Measurements from ENCODE around the gene DGCR2. TPM values are rescaled to one million over a fixed set of nuclear protein-coding genes. Genes with fewer than 3 reads are reported as not detected.
"Not testable (repeated sequence)": the region's sequence is repeated elsewhere in the genome, so short reads cannot be mapped to it uniquely, and the experiment has no call there.

Gene DGCR2
- total RNA-seq, 2 experiments from 2014 or later = 30.5 to 34.2 TPM

DNA sequence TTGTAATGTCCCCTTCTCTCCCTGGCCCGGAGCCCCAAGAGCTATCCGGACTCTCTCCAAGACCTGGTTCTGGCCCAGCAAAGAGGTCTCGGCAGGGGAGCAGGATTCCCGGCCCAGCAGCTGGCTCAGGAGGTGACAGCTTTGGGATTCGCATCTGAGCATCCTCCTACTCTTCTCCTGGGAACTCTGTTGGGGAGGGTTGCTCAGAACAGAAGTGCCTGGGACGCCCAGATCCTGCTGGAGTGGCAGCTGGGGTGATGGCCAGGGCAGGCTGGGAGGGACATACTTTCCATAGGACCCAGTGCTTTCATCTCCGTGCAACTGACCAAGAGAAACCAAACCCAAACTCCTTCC lies 102.6 kb downstream of the DGCR2 start:
- H3K27me3 Mint-ChIP-seq (ENCODE audit: low read depth) = peaks cover 11% of the 10 kb centered on the region
- H3K9me3 Mint-ChIP-seq (ENCODE audit: insufficient read depth) = no peaks in the 10 kb centered on the region
- H3K27ac Mint-ChIP-seq = no peak overlapping the region
- CTCF ChIA-PET = no interaction called here
- no peak for ATAC-seq
- no peaks in the 10 kb centered on the region for H3K4me1 Mint-ChIP-seq (ENCODE audit: low read depth)
- DNase-seq = no peak
- H3K4me3 Mint-ChIP-seq = no peak overlapping the region
- H3K36me3 Mint-ChIP-seq (ENCODE audit: low read depth) = no peaks in the 10 kb centered on the region
- POLR2A ChIA-PET = no interaction called here

DNA sequence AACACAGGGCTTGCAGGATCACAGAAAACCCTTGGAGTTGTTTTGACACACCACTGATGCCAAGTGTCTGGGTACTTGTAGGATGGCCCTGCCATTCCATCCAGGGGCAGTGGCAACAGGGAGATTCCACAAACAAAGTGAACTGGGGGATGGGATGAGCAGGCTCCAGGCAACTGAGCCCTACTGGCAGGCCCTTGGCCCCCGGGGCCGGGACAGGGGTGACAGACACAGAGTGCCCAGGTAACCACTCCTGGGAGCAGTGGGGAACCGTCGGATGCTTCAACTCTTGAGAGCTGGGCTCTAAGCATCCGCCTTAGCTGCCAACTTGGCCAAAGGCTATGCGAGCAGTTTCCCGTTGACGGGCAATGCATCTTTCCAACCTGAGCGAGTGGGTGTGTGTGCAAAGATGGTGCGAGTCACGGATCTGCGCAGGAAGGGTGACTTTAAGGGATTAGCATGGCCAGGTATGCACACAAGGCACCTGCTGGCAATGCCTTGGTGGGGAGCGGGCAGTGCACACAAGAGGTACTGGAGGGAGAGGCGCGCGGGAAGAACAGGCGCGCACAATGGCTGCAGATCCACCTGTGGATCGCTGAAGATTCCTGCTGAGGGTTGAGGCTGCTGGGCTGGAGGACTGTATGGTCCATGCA lies 103.1 kb downstream of the DGCR2 start:
- DNase-seq (no peak), ATAC-seq (no peak)
- ChIA-PET CTCF (no interaction called here), POLR2A (no interaction called here)
- Mint-ChIP-seq H3K4me3 (no peak overlapping the region), H3K27ac (no peak overlapping the region), H3K9me3 (ENCODE audit: insufficient read depth) (no peaks in the 10 kb centered on the region), H3K36me3 (ENCODE audit: low read depth) (no peaks in the 10 kb centered on the region), H3K4me1 (ENCODE audit: low read depth) (no peaks in the 10 kb centered on the region), H3K27me3 (ENCODE audit: low read depth) (peaks cover 11% of the 10 kb centered on the region)

DNA sequence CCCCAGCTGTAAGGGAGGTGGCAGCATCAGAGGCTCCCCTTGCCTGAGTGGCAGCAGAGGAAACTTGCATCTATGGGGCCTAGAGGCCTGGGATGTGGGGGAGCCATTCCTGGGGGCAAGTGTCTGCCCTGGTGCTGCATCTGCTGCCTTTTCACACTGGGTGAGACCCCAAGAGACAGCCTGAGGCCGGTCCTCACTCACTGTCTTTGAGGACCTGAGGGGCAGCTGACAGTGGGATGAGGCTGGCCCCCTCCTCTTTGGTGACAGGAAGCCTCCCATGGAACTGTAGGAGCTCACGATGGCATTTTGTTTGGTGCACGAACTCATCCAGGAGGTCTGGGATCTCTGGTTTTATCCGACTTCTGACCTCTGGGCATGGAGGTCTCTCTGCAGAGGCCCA lies 104.0 kb downstream of the DGCR2 start:
- H3K9me3 Mint-ChIP-seq (ENCODE audit: insufficient read depth) = no peaks in the 10 kb centered on the region
- H3K4me3 Mint-ChIP-seq = no peak overlapping the region
- CTCF ChIA-PET = no interaction called here
- H3K27me3 Mint-ChIP-seq (ENCODE audit: low read depth) = peaks cover 11% of the 10 kb centered on the region
- no peak overlapping the region for H3K27ac Mint-ChIP-seq
- DNase-seq (no peak), ATAC-seq (no peak)
- H3K4me1 Mint-ChIP-seq (ENCODE audit: low read depth) = no peaks in the 10 kb centered on the region
- H3K36me3 Mint-ChIP-seq (ENCODE audit: low read depth) = no peaks in the 10 kb centered on the region
- POLR2A ChIA-PET = no interaction called here

DNA sequence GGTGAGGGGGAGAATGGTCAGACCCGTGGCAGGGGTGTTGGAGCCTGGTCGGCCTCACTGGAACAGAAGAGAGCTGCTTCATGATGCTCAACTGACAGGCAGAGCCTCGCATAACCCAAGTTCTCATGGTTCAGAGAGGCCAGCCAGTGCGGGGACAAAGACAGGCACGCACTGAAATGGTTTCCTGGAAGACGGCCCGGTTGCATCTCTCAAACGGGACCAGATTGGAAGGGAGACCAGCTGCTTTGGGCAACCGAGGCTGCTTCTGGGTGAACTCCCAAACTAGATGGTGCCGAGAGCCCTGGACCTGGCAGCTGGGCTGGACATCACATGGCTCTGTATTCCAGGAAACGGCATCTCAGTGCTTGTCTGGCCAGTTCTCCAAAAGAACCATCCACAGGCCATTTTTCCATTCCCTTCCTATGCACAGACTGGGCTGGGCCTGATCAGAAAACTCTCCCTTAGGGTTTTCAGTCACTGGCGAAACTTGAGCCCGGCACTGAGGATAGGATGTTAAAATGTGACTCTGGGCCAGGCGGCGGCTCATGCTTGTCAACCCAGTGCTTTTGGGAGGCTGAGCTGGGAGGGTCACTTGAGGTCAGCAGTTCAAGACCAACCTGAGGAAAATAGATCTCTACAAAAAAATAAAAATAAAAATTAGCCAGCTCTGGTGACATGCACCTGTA lies 106.0 kb downstream of the DGCR2 start:
- CTCF ChIA-PET = no interaction called here
- H3K27me3 Mint-ChIP-seq (ENCODE audit: low read depth) = peaks cover 12% of the 10 kb centered on the region
- ATAC-seq = no peak

DNA sequence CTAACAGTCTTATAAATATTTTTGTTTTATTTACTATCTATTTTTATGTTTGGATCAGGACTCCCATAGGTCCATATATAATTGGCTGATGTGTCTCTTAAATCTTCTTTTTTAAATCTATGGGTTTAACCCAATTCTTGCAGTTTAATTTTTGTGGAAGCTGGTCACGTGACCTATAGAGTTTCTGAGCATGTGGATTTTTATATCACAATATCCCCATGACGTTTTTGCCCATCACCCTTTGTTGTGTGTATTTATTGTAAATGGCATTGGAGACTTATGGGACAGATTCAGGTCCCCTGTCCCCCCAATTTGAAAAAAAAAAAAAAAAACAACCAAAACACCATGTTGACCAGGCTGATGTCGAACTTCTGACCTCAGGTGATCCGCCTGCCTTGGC lies 107.3 kb downstream of the DGCR2 start:
- no peaks in the 10 kb centered on the region for H3K36me3 Mint-ChIP-seq (ENCODE audit: low read depth)
- no peaks in the 10 kb centered on the region for H3K4me1 Mint-ChIP-seq (ENCODE audit: low read depth)
- peaks cover 13% of the 10 kb centered on the region for H3K27me3 Mint-ChIP-seq (ENCODE audit: low read depth)
- ChIA-PET CTCF (no interaction called here), POLR2A (no interaction called here)
- no peak for ATAC-seq
- no peak overlapping the region for H3K27ac Mint-ChIP-seq
- H3K9me3 Mint-ChIP-seq (ENCODE audit: insufficient read depth) = no peaks in the 10 kb centered on the region
- DNase-seq = no peak
- no peak overlapping the region for H3K4me3 Mint-ChIP-seq

More for the DNA sequence above, 106.0 kb downstream of the DGCR2 start:
- POLR2A ChIA-PET = no interaction called here
- H3K36me3 Mint-ChIP-seq (ENCODE audit: low read depth) = no peaks in the 10 kb centered on the region
- DNase-seq = no peak
- no peak overlapping the region for H3K4me3 Mint-ChIP-seq
- H3K4me1 Mint-ChIP-seq (ENCODE audit: low read depth) = no peaks in the 10 kb centered on the region
- no peaks in the 10 kb centered on the region for H3K9me3 Mint-ChIP-seq (ENCODE audit: insufficient read depth)
- no peak overlapping the region for H3K27ac Mint-ChIP-seq

DNA sequence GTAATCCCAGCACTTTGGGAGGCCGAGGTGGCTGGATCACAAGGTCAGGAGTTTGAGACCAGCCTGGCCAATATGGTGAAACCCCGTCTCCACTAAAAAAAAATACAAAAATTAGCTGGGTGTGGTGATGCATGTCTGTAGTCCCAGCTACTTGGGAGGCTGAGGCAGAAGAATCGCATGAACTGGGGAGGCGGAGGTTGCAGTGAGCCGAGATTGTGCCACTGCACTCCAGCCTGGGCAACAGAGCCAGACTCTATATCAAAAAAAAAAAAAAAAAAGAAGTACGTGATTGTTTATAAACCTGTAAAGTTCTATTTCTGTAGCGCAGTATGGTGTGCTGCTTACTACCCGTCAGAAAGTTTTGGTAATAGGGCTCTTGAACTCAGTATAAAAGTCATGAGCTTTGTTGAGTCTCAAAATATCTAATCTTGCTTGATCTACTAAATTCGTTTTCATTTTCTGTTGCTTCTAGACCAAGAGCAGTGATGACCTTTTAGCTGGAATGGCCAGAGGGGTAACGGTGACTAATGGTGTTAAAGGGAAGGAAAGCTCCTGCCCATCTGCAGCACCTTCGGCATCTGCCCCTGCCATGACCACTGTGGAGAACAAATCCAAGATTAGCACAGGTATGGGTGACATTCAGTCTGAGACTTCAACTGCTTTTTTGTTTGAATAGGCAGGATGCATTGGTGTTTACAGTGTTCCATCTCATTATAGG lies 108.2 kb downstream of the DGCR2 start:
- POLR2A ChIA-PET; H3K4me1 Mint-ChIP-seq (ENCODE audit: low read depth); H3K27me3 Mint-ChIP-seq (ENCODE audit: low read depth); H3K4me3 Mint-ChIP-seq; ATAC-seq; CTCF ChIA-PET; H3K27ac Mint-ChIP-seq; DNase-seq; H3K9me3 Mint-ChIP-seq (ENCODE audit: insufficient read depth); H3K36me3 Mint-ChIP-seq (ENCODE audit: low read depth): not testable (repeated sequence)

DNA sequence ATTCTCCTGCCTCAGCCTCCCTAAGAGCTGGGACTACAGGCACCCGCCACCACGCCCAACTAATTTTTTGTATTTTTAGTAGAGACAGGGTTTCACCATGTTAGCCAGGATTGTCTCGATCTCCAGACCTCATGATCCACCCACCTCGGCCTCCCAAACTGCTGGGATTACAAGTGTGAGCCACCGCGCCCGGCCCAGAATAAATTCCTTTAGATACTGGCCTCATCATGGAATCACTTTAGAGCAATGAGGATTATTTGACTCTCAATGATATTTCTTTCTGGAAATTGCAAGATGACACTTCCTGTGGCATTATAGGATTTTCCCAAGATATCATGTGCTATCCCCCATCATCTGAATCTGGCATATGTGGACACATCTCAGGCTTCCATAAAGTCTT lies 108.8 kb downstream of the DGCR2 start:
- H3K27me3 Mint-ChIP-seq (ENCODE audit: low read depth); CTCF ChIA-PET; H3K9me3 Mint-ChIP-seq (ENCODE audit: insufficient read depth); POLR2A ChIA-PET; DNase-seq; H3K27ac Mint-ChIP-seq; H3K4me1 Mint-ChIP-seq (ENCODE audit: low read depth); H3K36me3 Mint-ChIP-seq (ENCODE audit: low read depth); H3K4me3 Mint-ChIP-seq; ATAC-seq: not testable (repeated sequence)

DNA sequence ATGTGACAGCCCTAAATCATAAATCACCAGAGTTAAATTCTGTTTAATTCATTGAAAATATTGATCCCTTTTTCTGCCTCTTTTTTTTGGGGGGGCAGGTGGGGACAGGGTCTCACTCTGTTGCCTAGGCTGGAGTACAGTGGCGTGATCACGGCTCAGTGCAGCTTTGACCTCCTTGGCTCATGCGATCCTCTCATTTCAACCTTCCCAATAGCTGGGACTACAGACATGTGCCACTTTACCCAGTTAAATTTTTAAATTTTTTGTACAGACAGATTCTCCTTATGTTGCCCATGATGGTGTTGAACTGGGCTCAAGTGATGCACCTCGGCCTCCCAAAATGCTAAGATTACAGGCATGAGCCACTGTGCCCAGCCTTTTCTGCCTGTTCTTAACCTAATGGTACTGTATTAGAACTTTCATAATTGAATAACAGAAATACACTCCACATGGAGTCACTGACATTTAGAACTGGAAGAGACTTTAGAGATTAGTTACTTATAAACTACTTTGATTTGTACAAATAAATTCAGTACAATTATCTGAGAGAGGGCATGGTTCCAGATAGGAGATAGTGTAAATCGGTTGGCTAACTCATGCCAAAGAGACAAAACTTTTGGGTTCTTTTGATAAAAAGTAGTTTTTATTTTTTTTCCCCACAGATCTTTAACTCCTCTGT lies 109.8 kb downstream of the DGCR2 start:
- DNase-seq (no peak), ATAC-seq (no peak)
- no peak overlapping the region for H3K27ac Mint-ChIP-seq
- H3K27me3 Mint-ChIP-seq (ENCODE audit: low read depth) = peaks cover 9% of the 10 kb centered on the region
- H3K36me3 Mint-ChIP-seq (ENCODE audit: low read depth) = no peaks in the 10 kb centered on the region
- POLR2A ChIA-PET = no interaction called here
- no peaks in the 10 kb centered on the region for H3K4me1 Mint-ChIP-seq (ENCODE audit: low read depth)
- no peak overlapping the region for H3K4me3 Mint-ChIP-seq
- H3K9me3 Mint-ChIP-seq (ENCODE audit: insufficient read depth) = no peaks in the 10 kb centered on the region
- CTCF ChIA-PET = no interaction called here

DNA sequence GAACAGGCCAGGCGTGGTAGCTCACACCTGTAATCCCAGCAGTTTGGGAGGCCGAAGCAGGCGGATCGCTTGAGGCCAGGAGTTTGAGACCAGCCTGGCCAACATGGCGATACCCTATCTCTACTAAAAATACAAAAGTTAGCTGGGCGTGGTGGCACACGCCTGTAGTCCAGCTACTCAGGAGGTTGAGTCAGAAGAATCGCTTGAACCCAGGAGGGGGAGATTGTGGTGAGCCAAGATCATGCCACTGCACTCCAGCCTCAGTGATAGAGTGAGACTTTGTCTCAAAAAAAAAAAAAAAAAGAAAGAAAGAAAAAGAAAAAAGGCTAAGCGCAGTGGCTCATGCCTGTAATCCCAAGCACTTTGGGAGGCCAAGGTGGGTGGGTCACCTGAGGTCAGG lies 110.6 kb downstream of the DGCR2 start:
- H3K27ac Mint-ChIP-seq; H3K4me1 Mint-ChIP-seq (ENCODE audit: low read depth); POLR2A ChIA-PET; CTCF ChIA-PET; H3K36me3 Mint-ChIP-seq (ENCODE audit: low read depth); DNase-seq; H3K4me3 Mint-ChIP-seq; ATAC-seq; H3K9me3 Mint-ChIP-seq (ENCODE audit: insufficient read depth): not testable (repeated sequence)
- H3K27me3 Mint-ChIP-seq (ENCODE audit: low read depth) = peaks cover 12% of the 10 kb centered on the region

DNA sequence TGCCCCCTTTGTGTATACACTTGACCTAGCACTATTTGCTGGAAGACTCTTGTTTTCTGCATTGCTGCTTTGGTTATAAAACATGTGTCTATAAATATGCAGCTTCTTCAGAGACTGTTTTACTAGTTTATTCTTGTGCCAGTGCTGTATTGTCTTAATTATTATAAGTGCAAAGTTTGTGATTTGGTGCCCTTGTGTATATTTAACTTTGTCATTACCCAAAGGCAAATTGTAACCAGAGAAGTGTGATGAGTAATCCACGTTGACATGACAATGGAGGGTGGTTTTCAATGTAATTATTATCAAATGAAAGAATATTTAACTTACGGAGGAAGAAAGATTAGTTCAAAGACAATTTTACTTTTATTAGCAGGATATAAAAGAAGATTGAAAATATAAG lies 111.1 kb downstream of the DGCR2 start:
- POLR2A ChIA-PET = no interaction called here
- H3K9me3 Mint-ChIP-seq (ENCODE audit: insufficient read depth) = no peaks in the 10 kb centered on the region
- CTCF ChIA-PET = no interaction called here
- ATAC-seq = no peak
- no peaks in the 10 kb centered on the region for H3K36me3 Mint-ChIP-seq (ENCODE audit: low read depth)
- H3K27me3 Mint-ChIP-seq (ENCODE audit: low read depth) = peaks cover 12% of the 10 kb centered on the region
- no peak overlapping the region for H3K4me3 Mint-ChIP-seq
- H3K27ac Mint-ChIP-seq = no peak overlapping the region
- no peak for DNase-seq
- H3K4me1 Mint-ChIP-seq (ENCODE audit: low read depth) = no peaks in the 10 kb centered on the region

DNA sequence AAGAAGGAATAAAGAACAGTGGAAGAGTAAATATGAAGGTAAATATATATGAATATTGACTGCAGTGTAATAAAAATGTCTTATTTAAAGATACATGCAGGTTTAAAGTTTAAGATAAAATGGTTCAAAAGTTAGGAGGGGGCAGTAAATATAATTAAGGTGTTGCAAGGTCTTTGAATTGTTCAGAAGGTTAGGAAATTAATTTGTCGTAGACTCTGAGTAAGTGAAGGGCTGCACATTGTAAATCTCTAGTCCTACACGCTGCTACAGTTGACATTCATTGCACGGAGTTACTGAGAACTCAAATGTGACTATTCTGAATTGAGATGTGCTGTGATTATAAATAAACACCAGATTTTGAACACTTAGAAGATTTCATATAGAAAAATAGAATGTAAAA lies 116.3 kb downstream of the DGCR2 start:
- CTCF ChIA-PET = no interaction called here
- ATAC-seq (no peak), DNase-seq (no peak)
- Mint-ChIP-seq H3K27ac (no peak overlapping the region), H3K9me3 (ENCODE audit: insufficient read depth) (no peaks in the 10 kb centered on the region), H3K4me3 (no peak overlapping the region), H3K4me1 (ENCODE audit: low read depth) (no peaks in the 10 kb centered on the region), H3K36me3 (ENCODE audit: low read depth) (no peaks in the 10 kb centered on the region), H3K27me3 (ENCODE audit: low read depth) (peaks cover 17% of the 10 kb centered on the region)
- POLR2A ChIA-PET = no interaction called here

DNA sequence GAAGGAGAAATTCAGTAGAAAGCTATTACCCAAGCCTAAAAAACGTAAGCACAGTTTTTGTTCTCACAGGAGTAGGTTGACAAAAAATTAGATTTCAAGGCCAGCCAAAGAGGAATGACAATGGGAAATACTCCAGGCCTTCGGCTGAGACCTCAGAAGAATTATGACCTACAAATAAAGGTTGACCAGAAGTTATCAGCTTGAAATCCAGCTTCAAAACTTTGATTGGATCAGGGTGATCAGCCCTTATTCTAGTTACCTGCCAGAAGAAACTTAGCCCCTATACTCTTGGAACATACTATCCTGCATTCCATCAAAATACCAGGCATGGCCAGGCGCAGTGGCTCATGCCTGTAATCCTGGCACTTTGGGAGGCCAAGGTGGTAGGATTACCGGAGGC lies 117.7 kb downstream of the DGCR2 start:
- Mint-ChIP-seq H3K4me3 (no peak overlapping the region), H3K36me3 (ENCODE audit: low read depth) (no peaks in the 10 kb centered on the region), H3K27me3 (ENCODE audit: low read depth) (peaks cover 18% of the 10 kb centered on the region), H3K4me1 (ENCODE audit: low read depth) (no peaks in the 10 kb centered on the region), H3K27ac (no peak overlapping the region), H3K9me3 (ENCODE audit: insufficient read depth) (no peaks in the 10 kb centered on the region)
- CTCF ChIA-PET = no interaction called here
- DNase-seq = no peak
- no peak for ATAC-seq
- POLR2A ChIA-PET = no interaction called here

Data from activated CD8-positive, alpha-beta T cell treated with anti-CD3 and anti-CD28 coated beads, Interleukin-2, amount 10 ng/mL, durations not matched to agents 7 days and 5 days (primary cell).